Stimulated activated CD4-positive, alpha-beta T cell treated with anti-CD3 and anti-CD28 coated beads, Interleukin-4, amount 100 ng/mL, for 1 hour (primary cell): ENCODE data around the gene ADIPOR2.
A peak's percentile ranks its signal among the peaks of the same experiment; 100 is the strongest.

Experiments used
- DNase-seq: peaks from one replicate; pipeline ENCODE4 v3.0.0-alpha.2; 2020

ADIPOR2 gene

DNA sequence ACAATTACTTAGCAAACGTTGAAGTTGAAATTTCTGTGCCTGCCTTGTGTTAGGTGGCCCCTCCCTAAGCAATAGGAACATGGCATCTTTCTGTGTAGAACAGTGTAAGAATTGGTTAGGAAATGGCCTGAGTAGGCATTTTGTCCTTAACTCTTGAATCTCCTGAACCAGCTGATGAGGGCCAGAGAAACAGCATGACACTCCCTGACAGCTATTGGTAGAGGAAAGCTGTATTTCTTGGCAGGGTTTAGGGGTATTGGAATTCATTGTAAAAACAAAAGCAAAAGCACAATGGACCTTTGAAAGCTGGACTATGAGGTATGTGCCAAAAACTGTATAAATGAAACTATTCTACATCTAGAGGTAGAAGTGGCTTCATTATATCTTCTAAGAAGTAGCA is 88.9 kb downstream of the ADIPOR2 start:
- DNase-seq, result no peak

- DNase-seq, result no peak
Measured at GRCh38 chr12:1781772-1782171, 90.9 kb downstream of the ADIPOR2 start.

DNA sequence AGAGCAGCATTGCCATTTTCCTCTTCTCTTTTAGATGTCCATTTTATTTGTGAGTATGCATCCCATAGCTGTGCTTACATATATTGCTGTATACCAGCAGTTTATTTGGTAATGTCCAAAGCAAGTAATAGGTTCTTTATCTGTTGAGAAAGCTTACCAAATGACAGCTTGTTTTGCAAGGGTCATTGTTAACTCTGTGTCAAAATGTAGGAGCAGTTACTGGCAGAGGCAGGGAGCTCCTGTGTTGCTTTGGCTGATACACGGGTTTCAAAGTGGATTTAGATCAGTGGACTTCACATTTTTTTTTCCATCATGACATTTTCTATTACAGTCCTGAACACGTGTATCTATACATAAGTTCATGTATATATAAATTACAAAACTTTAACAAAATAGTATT is 91.3 kb downstream of the ADIPOR2 start:
- no peak for DNase-seq

- no peak for DNase-seq
Measured at GRCh38 chr12:1787714-1788113, 96.8 kb downstream of the ADIPOR2 start.

DNA sequence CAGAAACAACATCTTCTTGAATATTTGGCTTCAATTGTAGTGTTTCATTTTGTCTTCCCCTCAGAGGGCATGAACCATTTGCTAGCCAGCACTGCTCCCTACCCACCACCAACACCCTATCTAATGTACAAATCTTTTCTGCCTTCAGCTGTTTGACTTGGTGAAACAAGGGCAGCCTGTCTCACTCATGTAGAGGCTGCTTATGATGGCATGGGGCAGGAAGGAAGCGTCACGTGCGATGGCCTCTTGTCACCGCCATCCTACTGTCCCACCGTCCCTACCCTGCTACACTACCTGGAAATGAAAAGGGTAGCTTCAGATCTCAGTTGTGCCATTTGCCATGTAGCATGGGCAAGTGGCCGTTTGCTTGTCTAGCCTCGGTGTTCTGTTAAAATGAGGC is 99.6 kb downstream of the ADIPOR2 start:
- DNase-seq, result no peak

- peak; percentile 62 for DNase-seq
Measured at GRCh38 chr12:1791104-1791841, 100.4 kb downstream of the ADIPOR2 start.

- DNase-seq, result no peak
Measured at GRCh38 chr12:1792406-1792805, 101.5 kb downstream of the ADIPOR2 start.

GRCh38 chr12:1793426-1794210 is 102.7 kb downstream of the ADIPOR2 start:
- DNase-seq, result no peak

DNA sequence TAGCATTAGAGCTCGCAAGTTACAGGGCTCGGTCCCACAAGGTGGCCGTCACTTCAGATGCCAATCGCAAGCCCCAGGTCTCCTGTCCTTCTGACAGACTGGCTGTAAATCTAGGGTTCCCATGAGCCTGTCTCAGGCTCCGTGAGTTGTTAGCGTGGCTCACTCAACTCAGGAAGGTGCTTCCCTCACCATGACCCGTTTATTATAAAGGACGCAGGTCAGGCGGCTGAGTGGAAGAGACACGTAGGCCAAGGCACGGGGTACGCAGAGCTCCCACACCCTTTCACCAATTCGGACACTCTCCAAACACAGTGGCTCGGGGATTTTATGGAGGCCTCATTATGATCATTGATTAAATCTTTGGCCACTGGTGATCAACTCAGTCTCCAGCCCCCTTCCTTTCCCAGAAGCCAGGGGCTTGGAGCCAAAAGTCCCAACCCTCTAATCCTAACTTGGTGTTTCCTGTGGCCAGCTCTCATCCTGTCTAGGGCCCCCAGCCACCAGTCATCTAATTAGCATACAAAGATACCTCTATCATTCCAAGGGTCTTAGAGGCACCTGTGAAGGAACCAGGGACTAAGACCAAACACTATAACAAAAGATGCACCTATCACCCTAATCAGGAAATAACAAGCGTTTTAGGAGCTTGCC is 103.7 kb downstream of the ADIPOR2 start:
- no peak for DNase-seq

DNA sequence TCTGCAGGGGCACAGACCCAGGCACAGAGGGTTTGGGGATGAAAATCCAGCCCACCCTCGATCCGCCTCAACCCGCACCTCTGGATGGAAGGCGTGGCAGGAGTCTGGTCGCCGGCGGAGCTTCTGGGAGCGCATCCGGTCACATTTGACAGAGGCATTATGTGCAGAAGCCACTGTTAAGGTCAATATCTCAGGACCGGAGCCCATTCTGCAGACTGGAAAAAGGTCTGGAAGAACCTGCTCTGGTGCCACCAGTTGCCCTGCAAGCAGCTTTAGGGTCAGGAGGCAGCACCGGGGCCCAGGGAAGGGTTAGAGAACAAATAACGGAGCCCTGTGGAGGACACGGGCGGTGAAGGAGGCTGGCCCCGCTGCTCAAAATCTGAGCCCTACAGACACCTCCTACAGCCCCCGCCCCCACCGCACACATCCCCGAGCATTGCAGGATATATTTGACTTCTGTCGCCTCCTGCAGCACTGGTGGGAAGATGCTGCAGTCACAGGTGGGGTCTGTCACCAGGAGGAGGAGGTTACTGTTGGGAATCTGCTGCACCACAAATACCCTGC is 104.4 kb downstream of the ADIPOR2 start:
- no peak for DNase-seq

DNA sequence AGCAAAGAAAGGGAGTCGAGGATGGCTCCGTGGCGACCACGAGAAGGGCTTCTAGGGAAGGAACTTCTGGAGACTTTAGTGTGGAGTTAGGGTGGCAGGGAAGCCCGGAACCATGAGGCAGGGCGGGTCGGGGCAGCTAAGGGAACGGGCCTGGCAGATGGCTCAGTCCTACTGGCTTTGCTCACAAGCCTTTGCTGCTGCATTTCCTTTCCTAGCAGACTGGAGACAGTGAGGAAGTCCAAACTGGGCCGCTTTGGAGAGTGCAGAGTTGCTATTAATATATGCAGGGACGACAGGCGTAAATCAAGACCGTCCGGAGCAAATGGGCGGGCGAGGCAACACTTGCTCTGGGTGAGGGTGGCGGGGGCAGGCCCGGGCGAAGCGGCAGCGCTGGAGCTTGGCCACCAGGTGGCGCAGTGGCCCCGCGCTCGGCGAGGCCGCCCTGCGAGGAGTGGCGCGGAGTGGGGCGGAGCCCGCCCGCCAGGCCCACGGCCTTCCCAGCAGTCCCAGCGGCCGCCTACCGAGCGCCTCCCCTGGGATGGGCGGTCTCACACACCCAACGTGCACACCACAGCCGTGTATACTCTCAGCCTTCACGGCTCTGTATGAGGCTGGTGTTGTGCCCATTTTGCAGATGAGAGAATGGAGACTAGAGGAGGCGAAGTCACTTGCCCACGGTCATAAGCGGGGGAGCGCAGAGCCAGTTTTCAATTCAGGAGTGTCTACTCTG is 105.1 kb downstream of the ADIPOR2 start:
- peak; percentile 95 for DNase-seq

GRCh38 chr12:1796515-1797010 is 105.7 kb downstream of the ADIPOR2 start:
- peak; percentile 52 for DNase-seq

- peak; percentile 64 for DNase-seq
Measured at GRCh38 chr12:1797011-1797901, 106.4 kb downstream of the ADIPOR2 start.

- DNase-seq, result no peak
Measured at GRCh38 chr12:1797991-1798640, 107.2 kb downstream of the ADIPOR2 start.

- no peak for DNase-seq
Measured at GRCh38 chr12:1798641-1799020, 107.8 kb downstream of the ADIPOR2 start.

- DNase-seq, result no peak
Measured at GRCh38 chr12:1799051-1799881, 108.4 kb downstream of the ADIPOR2 start.

GRCh38 chr12:1799882-1800400 is 109.1 kb downstream of the ADIPOR2 start:
- DNase-seq, result no peak

DNA sequence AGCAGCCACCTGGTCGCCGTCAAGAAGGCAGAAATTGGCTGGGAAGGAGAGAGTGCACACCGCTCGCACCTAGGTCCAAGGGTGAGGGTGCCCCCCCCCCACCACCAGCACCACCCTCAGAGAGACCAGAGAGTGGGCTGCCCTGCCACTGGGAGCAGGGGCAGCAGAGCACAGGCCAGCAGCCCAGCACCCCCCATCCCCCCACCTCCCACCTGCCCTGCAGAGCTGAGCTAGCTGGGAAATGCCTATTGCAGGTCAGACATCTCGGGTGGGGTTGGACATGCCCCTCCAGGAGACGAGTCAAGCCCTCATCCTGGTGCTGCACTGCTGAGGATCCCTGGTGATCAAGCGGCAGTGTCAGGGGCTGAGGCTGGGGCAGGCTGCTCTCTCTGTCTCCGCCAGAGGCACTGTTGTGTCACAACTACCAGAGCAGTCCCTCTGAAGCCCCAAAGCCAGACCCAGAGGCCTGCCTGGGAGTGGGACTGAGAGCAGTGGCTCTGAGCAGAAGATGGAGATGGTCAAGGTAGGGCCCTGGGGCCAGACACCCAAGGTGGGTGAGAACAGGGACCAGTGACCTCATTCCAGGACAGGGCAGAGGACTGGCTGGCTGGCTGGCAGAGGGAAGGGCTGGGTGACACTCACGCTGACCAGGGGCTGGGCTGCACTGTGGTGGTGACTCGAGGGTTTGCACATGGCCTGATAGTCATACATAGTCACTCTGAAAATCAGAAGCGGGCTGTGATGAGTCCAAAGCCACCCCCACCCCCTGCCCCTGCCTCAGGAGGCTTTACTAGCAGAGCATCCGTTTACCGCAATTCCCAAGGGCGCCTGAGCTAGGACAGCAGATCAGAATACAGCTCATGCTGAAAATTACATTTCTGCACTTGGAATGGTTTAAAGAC is 109.8 kb downstream of the ADIPOR2 start:
- no peak for DNase-seq
